Left lung (tissue), 10 donors: ENCODE data around the gene TAS1R3. TPM values are rescaled to one million over a fixed set of nuclear protein-coding genes. Genes with fewer than 3 reads are reported as not detected.

Experiments
- ATAC-seq: fragments of 200-7000 bp; cut with Tn5 transposase; one replicate; pipeline ENCODE4 v1.9.1; 2020; ENCODE audit warnings: moderate library complexity
- DNase-seq, 4 donors: peaks; one replicate each; pipeline ENCODE4 v3.0.0-alpha.2; 2013 to 2020
- H3K27ac ChIP-seq, 2 donors: fragments of 200-600 bp; sonication (generic) in 1 of 2; one replicate each; pipeline versions ENCODE4 v1.5.0 to v1.8.0; 2020 to 2021
- H3K27me3 ChIP-seq, 2 donors: fragments of 200-600 bp; sonication (generic) in 1 of 2; one replicate each; pipeline versions ENCODE4 v1.5.0 to v1.8.0; 2020 to 2021
- H3K36me3 ChIP-seq, 2 donors: fragments of 200-600 bp; sonication (generic) in 1 of 2; one replicate each; pipeline versions ENCODE4 v1.5.0 to v1.8.0; 2020 to 2021
- H3K4me1 ChIP-seq, 2 donors: fragments of 200-600 bp; one replicate each; pipeline ENCODE4 v1.8.0; 2021
- H3K4me3 ChIP-seq, 2 donors: fragments of 200-600 bp; sonication (generic) in 1 of 2; one replicate each; pipeline versions ENCODE4 v1.5.0 to v1.8.0; 2020 to 2021; ENCODE audit warnings: mild to moderate bottlenecking in 1 of 2
- H3K9me3 ChIP-seq, 2 donors: fragments of 200-600 bp; sonication (generic) in 1 of 2; one replicate each; pipeline versions ENCODE4 v1.5.0 to v1.8.0; 2020 to 2021
- CTCF ChIP-seq, 2 donors: fragments of 200-600 bp; sonication (generic) in 1 of 2; IDR thresholded peaks; one replicate each; pipeline versions ENCODE4 v1.5.0 to v1.8.0; 2021; ENCODE audit warnings: antibody characterized with exemption in 2 of 2
- intact Hi-C, 2 donors: fragments of 100-400 bp; cut with DNase I; formaldehyde crosslinking; loops; one replicate each; pipeline versions ENCODE4 v1.11.2 to v1.14.2; 2022
- polyA plus RNA-seq, 6 donors: library from polyadenylated mRNA; unstranded; fragments of 120-200 nt; gene quantifications; one replicate each; pipeline ENCODE4 v1.2.1, GENCODE V29; 2013; ENCODE audit not compliant: insufficient read length in 6 of 6
- total RNA-seq, 2 donors: library from RNA; stranded (reverse); fragmentation: NEBNext Ultra II Directional; extraction: Animal tissue kit (Norgen Biotek cat#: 25700); gene quantifications; one replicate each; pipeline ENCODE4 v1.2.1, GENCODE V29; 2021
- donor health status: DM: no; HTN: yes; CAD: no.
- donor health status: DM: no; HTN: no; CAD: no.

Gene TAS1R3
- total and polyA plus RNA-seq, 8 donors, result 0.20 to 0.75 (median 0.34) TPM

GRCh38 chr1:1310109-1310385 lies 21.0 kb upstream of the TAS1R3 start:
- Histone ChIP-seq H3K4me1 (peaks cover 19 to 38% of the 10 kb centered on the region in 2 donors), H3K4me3 (peak overlapping the region in 1 of 2 donors; percentile 91), H3K9me3 (no peaks in the 10 kb centered on the region), H3K27ac (no peak overlapping the region), H3K36me3 (peaks cover 0 to 56% of the 10 kb centered on the region in 2 donors), H3K27me3 (no peaks in the 10 kb centered on the region)
- ATAC-seq (no peak), DNase-seq (no peak)
- no peak for TF ChIP-seq CTCF (IDR thresholded peaks at IDR 0.05)
- intact Hi-C loops, result no loop called here

- ATAC-seq (no peak), DNase-seq (no peak)
- intact Hi-C loops, result no loop called here
- H3K4me3 ChIP-seq, result no peak overlapping the region
- H3K27ac ChIP-seq, result no peak overlapping the region
- H3K9me3 ChIP-seq, result no peaks in the 10 kb centered on the region
- no peak for TF ChIP-seq CTCF (IDR thresholded peaks at IDR 0.05)
- H3K36me3 ChIP-seq, result peaks cover 0 to 59% of the 10 kb centered on the region in 2 donors
- H3K4me1 ChIP-seq, result peaks cover 14 to 33% of the 10 kb centered on the region in 2 donors
- H3K27me3 ChIP-seq, result no peaks in the 10 kb centered on the region
Observed at GRCh38 chr1:1310476-1311053, 20.5 kb upstream of the TAS1R3 start.

- no peak for ATAC-seq
- Histone ChIP-seq H3K27me3 (no peaks in the 10 kb centered on the region), H3K9me3 (no peaks in the 10 kb centered on the region), H3K4me3 (no peak overlapping the region), H3K36me3 (peaks cover 0 to 64% of the 10 kb centered on the region in 2 donors), H3K27ac (no peak overlapping the region), H3K4me1 (peaks cover 5 to 25% of the 10 kb centered on the region in 2 donors)
- intact Hi-C loops, result no loop called here
- DNase-seq, result no peak
- TF ChIP-seq CTCF (IDR thresholded peaks at IDR 0.05), result no peak
Observed at GRCh38 chr1:1311107-1312104, 19.7 kb upstream of the TAS1R3 start.

GRCh38 chr1:1312450-1313314 lies 18.4 kb upstream of the TAS1R3 start:
- H3K36me3 ChIP-seq, result peaks cover 0 to 76% of the 10 kb centered on the region in 2 donors
- DNase-seq (no peak), ATAC-seq (no peak)
- no peaks in the 10 kb centered on the region for H3K9me3 ChIP-seq
- intact Hi-C loops, result no loop called here
- H3K27me3 ChIP-seq, result no peaks in the 10 kb centered on the region
- H3K27ac ChIP-seq, result no peak overlapping the region
- H3K4me3 ChIP-seq, result no peak overlapping the region
- peaks cover 0 to 18% of the 10 kb centered on the region in 2 donors for H3K4me1 ChIP-seq
- no peak for TF ChIP-seq CTCF (IDR thresholded peaks at IDR 0.05)
